Hippocampal formation (tissue), 2 donors: ENCODE results near the gene AIFM1.

ENCODE experiments used
- DNase-seq, 2 donors: peaks; one replicate each; lab custom pipeline; 2025; lab: John Stamatoyannopoulos, UW

The AIFM1 gene

GRCh38 chrX:130165703-130166502 lies at the start of gene AIFM1:
Gene AIFM1, minus strand, starts transcription at chrX:130165841. Its CDS starts 185 bp downstream, at chrX:130165656.
- DNase-seq, result peak; percentile 81 to 84

DNA sequence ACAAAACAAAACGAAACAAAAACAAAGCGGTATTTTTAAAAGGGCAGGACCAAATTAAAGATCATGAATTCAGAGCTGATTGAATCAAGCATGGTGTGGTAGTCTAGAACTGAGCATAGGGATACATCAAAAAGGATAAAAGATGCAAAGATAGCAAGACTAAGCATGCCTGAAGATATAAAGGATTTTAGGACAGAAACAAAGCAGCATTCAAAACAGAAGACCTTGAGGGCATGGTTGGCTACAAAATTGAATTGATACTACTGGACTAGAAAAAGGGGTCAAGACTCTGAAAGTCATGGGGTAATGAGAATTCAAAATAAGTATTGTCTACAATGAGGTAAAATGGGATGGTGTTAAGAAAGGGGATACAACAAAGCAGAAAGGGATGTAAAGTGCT lies 47.7 kb upstream of the AIFM1 start:
- DNase-seq, result no peak

DNA sequence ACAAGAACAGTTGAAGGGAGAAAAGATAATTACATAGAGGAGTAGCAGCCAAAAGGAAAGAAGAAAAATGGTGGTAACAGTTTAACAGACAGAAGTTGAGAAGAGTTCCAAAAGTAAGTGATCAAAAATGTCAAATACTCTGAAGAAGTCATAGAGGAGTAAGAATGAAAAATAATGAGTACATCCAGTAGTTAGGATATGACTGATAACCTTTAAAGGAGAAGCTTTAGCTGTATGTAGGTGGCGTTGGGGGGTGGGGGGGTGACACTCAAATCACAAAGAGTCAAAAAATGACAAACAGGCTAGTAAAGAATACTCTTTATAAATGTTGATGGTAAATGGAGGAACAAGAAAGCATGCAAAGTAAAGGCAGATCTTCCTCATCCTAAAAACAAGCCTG lies 46.7 kb upstream of the AIFM1 start:
- DNase-seq, result no peak

- no peak for DNase-seq
Observed at GRCh38 chrX:130211415-130212186, 46.0 kb upstream of the AIFM1 start.

DNA sequence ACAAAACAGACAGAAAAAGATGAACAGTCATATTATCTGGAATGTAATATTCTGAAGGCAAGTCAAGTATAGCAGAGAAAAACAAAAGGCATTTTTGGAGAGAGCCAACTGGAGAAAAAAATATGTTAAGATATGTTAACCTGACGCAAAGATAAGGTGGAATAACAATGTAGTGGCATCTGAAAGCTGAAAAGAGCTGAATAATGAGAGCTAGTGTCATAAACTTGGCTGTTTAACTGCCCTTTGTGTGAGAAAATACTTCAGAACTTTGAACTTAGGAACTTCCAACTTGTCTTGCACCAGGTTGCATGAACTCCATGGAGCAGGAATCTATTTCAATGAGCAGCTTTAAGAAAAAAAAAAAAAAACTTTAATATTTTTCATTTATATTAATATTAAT lies 39.0 kb upstream of the AIFM1 start:
- DNase-seq, result no peak

DNA sequence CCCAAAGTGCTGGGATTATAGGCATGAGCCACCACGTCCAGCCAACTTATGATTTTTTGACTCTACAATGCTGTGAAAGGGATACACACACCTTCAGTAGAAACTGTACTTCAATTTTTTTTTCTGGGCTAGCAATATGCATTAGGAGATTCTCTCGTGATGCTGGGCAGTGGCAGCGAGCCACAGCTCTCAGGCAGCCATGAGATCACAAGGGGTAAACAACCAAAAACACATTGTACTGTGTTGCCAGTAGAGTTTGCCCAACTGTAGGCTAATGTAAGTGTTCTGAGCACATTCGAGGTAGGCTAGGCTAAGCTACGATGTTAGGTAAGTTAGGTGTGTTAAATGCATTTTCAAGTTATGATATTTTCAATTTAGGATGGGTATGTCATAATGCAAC lies 31.8 kb upstream of the AIFM1 start:
- no peak for DNase-seq

DNA sequence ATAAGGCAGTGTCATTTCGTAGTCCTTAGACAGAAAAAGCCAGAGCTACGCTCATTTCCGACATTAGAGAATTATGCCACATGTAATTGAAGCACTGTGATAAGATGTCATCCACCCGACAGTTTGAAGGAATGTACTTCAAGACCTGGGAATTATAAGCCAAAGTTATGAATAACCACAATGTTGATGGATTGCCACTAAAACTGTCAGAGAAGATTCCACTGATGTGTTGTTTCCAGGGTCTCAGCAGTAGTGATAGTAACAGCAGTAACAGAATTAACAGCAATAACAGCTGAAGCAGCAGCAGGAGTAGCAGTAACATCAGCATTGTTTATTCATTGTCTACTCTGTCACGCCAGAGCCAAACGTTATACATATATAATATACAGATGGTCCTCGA lies 30.8 kb upstream of the AIFM1 start:
- no peak for DNase-seq

GRCh38 chrX:130190801-130191200 lies 25.2 kb upstream of the AIFM1 start:
- no peak for DNase-seq

DNA sequence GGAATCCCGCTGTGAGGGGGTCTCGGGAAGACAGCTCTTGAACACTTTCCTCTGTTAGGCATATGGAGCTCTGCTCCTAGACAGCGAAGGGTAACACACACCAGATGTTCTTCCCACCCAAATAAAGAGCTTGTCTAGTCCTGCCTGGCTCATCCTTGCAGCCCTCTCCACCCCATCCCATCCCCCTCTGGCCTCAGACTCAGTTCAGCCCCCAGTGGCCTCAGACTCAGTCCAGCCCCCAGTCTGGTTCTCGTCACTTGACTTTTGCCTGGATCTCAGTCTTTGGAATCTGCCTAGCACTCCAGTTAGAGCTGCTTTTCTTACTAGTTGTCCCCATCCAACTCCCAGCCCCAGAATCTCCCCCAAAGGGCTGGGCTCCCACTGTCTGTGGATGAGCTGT lies 21.0 kb upstream of the AIFM1 start:
- no peak for DNase-seq

GRCh38 chrX:130184857-130185256 lies 19.2 kb upstream of the AIFM1 start:
- DNase-seq, result no peak

DNA sequence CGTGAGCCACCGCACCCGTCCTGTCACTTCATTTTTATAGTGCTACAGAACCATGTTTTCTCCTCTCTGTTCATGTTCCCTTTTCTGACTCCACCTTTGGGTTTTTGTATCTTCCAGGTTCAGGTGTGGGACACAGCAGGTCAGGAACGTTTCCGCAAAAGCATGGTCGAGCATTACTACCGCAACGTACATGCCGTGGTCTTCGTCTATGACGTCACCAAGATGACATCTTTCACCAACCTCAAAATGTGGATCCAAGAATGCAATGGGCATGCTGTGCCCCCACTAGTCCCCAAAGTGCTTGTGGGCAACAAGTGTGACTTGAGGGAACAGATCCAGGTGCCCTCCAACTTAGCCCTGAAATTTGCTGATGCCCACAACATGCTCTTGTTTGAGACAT lies 18.5 kb upstream of the AIFM1 start:
- DNase-seq, result no peak

GRCh38 chrX:130179579-130180215 lies 14.1 kb upstream of the AIFM1 start:
- DNase-seq, result no peak

GRCh38 chrX:130179170-130179569 lies 13.5 kb upstream of the AIFM1 start:
- no peak for DNase-seq

- DNase-seq, result no peak
Observed at GRCh38 chrX:130176942-130177341, 11.3 kb upstream of the AIFM1 start.

DNA sequence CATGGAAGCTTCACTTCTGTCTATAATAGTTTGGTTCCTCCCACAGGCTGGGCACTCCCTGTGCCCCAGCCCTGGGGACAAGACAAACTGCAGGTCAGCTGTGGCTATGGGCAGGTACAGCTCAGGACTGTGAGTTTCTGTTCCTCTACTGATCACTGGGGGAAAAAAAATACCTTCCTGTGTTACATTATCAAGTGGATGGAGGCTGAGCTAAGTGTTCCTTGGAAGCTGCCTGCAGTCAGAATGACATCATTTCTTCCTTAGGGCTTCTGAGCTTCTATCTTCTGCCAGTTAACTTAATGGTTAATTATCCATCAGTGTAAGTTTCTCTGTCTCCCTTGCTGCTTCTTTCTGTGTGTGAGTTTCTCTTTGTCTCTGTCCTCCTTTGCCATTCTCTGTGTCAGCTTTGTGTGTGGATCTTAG lies 10.7 kb upstream of the AIFM1 start:
- no peak for DNase-seq

GRCh38 chrX:130174937-130175336 lies 9.3 kb upstream of the AIFM1 start:
- no peak for DNase-seq

- no peak for DNase-seq
Observed at GRCh38 chrX:130174045-130174704, 8.5 kb upstream of the AIFM1 start.

GRCh38 chrX:130173190-130173895 lies 7.7 kb upstream of the AIFM1 start:
- DNase-seq, result peak; percentile 8 to 23

GRCh38 chrX:130172127-130172845 lies 6.6 kb upstream of the AIFM1 start:
- no peak for DNase-seq

GRCh38 chrX:130171446-130172126 lies 5.9 kb upstream of the AIFM1 start, which contains the start of gene RAB33A:
Gene RAB33A, plus strand, starts transcription at chrX:130171962. Its CDS starts 101 bp downstream, at chrX:130172063.
- peak; percentile 61 to 67 for DNase-seq
